Nephron progenitor cell (in vitro differentiated cells): Measurements from ENCODE around the gene GMDS.

Experiments used
- DNase-seq: peaks from one replicate; pipeline ENCODE4 v3.0.0; 2021
- H3K27ac Mint-ChIP-seq: 2 replicates; pipeline ENCODE4 v1.8.0; 2021; ENCODE audit warnings: mild to moderate bottlenecking, moderate library complexity, mixed read lengths
- H3K27me3 Mint-ChIP-seq: 2 replicates; pipeline ENCODE4 v1.8.0; 2021; ENCODE audit warnings: mild to moderate bottlenecking, low read depth, mixed read lengths; ENCODE audit not compliant: poor library complexity
- H3K36me3 Mint-ChIP-seq: 2 replicates; pipeline ENCODE4 v1.8.0; 2021; ENCODE audit warnings: low read depth, mixed read lengths
- H3K4me1 Mint-ChIP-seq: 2 replicates; pipeline ENCODE4 v1.8.0; 2021; ENCODE audit warnings: mixed read lengths
- H3K4me3 Mint-ChIP-seq: 2 replicates; pipeline ENCODE4 v1.8.0; 2021; ENCODE audit warnings: mild to moderate bottlenecking, moderate library complexity, mixed read lengths
- H3K9me3 Mint-ChIP-seq: 2 replicates; pipeline ENCODE4 v1.8.0; 2021; ENCODE audit warnings: mild to moderate bottlenecking, moderate library complexity, mixed read lengths
- CTCF ChIP-seq: fragments of 200-600 bp; sonication (generic); IDR thresholded peaks from 2 replicates; pipeline ENCODE4 v1.5.0; 2021; ENCODE audit warnings: antibody characterized with exemption

The GMDS gene

GRCh38 chr6:1942834-1943233 lies 302.6 kb downstream of the GMDS start:
- H3K9me3 Mint-ChIP-seq = peaks cover 7% of the 10 kb centered on the region
- no peak overlapping the region for H3K27ac Mint-ChIP-seq
- TF ChIP-seq CTCF = no peak
- H3K27me3 Mint-ChIP-seq = peaks cover 6% of the 10 kb centered on the region
- no peak overlapping the region for H3K4me3 Mint-ChIP-seq
- peaks cover 22% of the 10 kb centered on the region for H3K4me1 Mint-ChIP-seq
- DNase-seq = no peak
- H3K36me3 Mint-ChIP-seq = peaks cover 6% of the 10 kb centered on the region

GRCh38 chr6:1941534-1941933 lies 303.9 kb downstream of the GMDS start:
- Mint-ChIP-seq H3K9me3 (peaks cover 12% of the 10 kb centered on the region), H3K27me3 (peaks cover 6% of the 10 kb centered on the region), H3K4me1 (peaks cover 22% of the 10 kb centered on the region), H3K27ac (no peak overlapping the region), H3K36me3 (peaks cover 6% of the 10 kb centered on the region), H3K4me3 (no peak overlapping the region)
- DNase-seq = no peak
- no peak for TF ChIP-seq CTCF

- peaks cover 17% of the 10 kb centered on the region for H3K9me3 Mint-ChIP-seq
- H3K36me3 Mint-ChIP-seq = peaks cover 14% of the 10 kb centered on the region
- H3K4me1 Mint-ChIP-seq = peaks cover 12% of the 10 kb centered on the region
- peak overlapping the region; percentile 21 for H3K4me3 Mint-ChIP-seq
- TF ChIP-seq CTCF = no peak
- no peak overlapping the region for H3K27ac Mint-ChIP-seq
- peak; percentile 27 for DNase-seq
- H3K27me3 Mint-ChIP-seq = peaks cover 6% of the 10 kb centered on the region
Observed at GRCh38 chr6:1940381-1940780, 305.0 kb downstream of the GMDS start.

- Mint-ChIP-seq H3K9me3 (peaks cover 32% of the 10 kb centered on the region), H3K27me3 (peaks cover 6% of the 10 kb centered on the region), H3K27ac (no peak overlapping the region), H3K36me3 (peaks cover 26% of the 10 kb centered on the region), H3K4me3 (no peak overlapping the region), H3K4me1 (peaks cover 6% of the 10 kb centered on the region)
- no peak for TF ChIP-seq CTCF
- DNase-seq = no peak
Observed at GRCh38 chr6:1933292-1933691, 312.1 kb downstream of the GMDS start.

- Mint-ChIP-seq H3K4me1 (peaks cover 6% of the 10 kb centered on the region), H3K27ac (no peak overlapping the region)
Observed at GRCh38 chr6:1931817-1932216, 313.6 kb downstream of the GMDS start.

More at GRCh38 chr6:1931817-1932216, 313.6 kb downstream of the GMDS start:
- H3K27me3 Mint-ChIP-seq = peaks cover 6% of the 10 kb centered on the region
- H3K36me3 Mint-ChIP-seq = peaks cover 30% of the 10 kb centered on the region
- peaks cover 25% of the 10 kb centered on the region for H3K9me3 Mint-ChIP-seq
- no peak for DNase-seq
- no peak for TF ChIP-seq CTCF
- H3K4me3 Mint-ChIP-seq = no peak overlapping the region
